Stimulated activated CD8-positive, alpha-beta memory T cell treated with anti-CD3 and anti-CD28 coated beads, Interleukin-4, amount 100 ng/mL, for 1 hour (primary cell): ENCODE measurements around the gene MOCOS.

Source experiments
- DNase-seq, 2 donors: peaks; one replicate each; pipeline ENCODE4 v3.0.0-alpha.2; 2020; ENCODE audit warnings: low read depth in 2 of 2, low spot score in 1 of 2

Gene MOCOS

GRCh38 chr18:36301884-36302283, 114.6 kb downstream of the MOCOS start:
- DNase-seq = no peak

GRCh38 chr18:36302676-36303075, 115.4 kb downstream of the MOCOS start:
- DNase-seq = no peak

- DNase-seq = no peak
Observed at GRCh38 chr18:36303211-36303844, 116.0 kb downstream of the MOCOS start.

- no peak for DNase-seq
Observed at GRCh38 chr18:36304723-36305122, 117.4 kb downstream of the MOCOS start.

- no peak for DNase-seq
Observed at GRCh38 chr18:36305375-36305774, 118.1 kb downstream of the MOCOS start.

- no peak for DNase-seq
Observed at GRCh38 chr18:36307513-36307912, 120.2 kb downstream of the MOCOS start.

GRCh38 chr18:36308711-36309435, 121.6 kb downstream of the MOCOS start:
- DNase-seq = no peak

- no peak for DNase-seq
Observed at GRCh38 chr18:36309436-36310391, 122.4 kb downstream of the MOCOS start.

GRCh38 chr18:36311026-36311570, 123.8 kb downstream of the MOCOS start:
- no peak for DNase-seq

GRCh38 chr18:36312806-36313395, 125.6 kb downstream of the MOCOS start:
- no peak for DNase-seq

GRCh38 chr18:36314098-36314497, 126.8 kb downstream of the MOCOS start:
- DNase-seq = no peak

- DNase-seq = no peak
Observed at GRCh38 chr18:36314754-36315153, 127.5 kb downstream of the MOCOS start.

- DNase-seq = no peak
Observed at GRCh38 chr18:36315736-36316135, 128.4 kb downstream of the MOCOS start.

- no peak for DNase-seq
Observed at GRCh38 chr18:36316246-36316645, 128.9 kb downstream of the MOCOS start.
